T1000 (cell line): ENCODE results near the gene THUMPD3.

Source experiments
- DNase-seq: peaks from one replicate; lab custom pipeline; 2025; ENCODE audit warnings: mixed read lengths; lab: John Stamatoyannopoulos, UW

THUMPD3 gene

GRCh38 chr3:9362731-9363530 lies at the start of gene THUMPD3:
THUMPD3 (plus strand) TSS chr3:9363054; CDS start chr3:9365069, 2,015 bp downstream.
- peak; percentile 80 for DNase-seq

DNA sequence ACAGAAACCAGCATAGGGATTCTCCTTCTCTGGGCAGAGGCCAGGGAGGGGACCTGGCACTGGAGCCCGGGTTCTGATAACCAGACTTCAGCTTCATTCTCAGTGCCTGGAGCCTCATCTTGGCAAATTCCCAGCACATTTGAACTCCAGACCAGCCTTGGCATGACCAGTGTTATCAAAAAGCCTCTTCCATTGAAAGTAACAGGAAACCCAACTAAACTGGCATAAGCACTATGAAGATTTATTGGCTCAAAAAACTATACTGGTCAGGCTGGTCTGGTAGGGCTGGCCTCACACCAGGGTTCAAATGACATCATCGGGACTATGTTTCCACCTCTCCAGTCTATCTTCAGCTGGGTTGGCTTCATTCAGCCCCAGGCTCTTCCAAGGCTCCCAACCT lies 48.1 kb upstream of the THUMPD3 start:
- no peak for DNase-seq

DNA sequence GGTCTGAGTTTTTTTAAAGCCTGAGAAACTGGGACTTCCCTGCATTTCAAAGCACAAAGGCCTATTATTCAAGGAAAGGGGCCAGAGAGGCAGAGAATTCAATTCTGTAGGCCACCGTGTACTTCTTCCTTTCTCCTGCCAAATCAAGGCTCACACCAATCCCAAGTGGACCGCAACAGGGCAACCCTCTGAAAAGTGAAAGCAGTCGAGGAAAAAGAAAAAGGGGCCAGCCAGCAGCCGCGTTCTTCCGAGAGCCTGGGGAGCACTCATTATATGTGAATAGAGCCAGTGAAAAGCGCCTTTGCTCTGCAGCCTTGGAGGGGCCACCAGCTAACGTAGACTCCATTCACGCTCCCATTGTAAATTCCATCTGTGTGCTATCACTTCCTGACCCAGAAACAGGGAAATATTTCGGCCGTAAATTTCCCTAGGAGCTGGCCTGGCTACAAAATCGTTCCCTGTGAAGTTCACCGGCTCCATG lies 45.9 kb upstream of the THUMPD3 start:
- no peak for DNase-seq

DNA sequence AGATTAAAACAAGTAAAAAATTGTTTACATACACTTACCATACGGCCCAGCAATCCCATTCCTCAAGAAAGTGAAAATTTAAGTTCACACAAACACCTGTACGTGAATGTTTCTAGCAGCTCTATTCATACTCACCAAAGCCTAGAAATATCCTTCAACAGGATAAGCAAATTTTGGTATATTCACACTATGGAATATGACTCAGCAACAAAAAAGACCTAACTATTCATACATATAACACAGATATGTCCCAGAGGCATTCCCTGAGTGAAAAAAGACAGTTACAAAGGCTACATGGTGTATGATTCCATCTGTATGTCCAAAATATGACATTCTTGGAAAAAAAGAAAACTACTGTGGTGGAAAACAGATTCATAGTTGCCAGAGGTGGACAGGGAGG lies 40.1 kb upstream of the THUMPD3 start:
- no peak for DNase-seq

DNA sequence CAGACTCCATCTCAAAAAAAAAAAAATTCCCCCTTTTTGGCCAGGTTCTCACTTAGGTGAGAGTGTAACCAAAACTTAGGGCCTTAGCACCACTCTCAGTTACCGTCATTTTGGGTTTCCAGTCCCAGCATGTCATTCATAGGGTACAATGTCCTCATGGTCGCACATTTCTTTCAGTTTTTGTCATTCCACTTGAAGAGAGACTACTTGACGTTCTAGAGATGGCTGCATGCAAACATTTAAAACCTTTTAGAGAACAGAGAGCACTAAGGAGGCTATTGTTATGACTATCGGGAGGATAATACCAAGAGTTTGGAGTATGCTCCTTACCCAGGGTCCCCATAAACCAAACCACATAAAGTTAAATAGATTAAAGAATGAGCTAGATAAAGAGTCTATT lies 37.9 kb upstream of the THUMPD3 start:
- DNase-seq = no peak

- no peak for DNase-seq
Observed at GRCh38 chr3:9327578-9327977, 35.3 kb upstream of the THUMPD3 start.

- DNase-seq = no peak
Observed at GRCh38 chr3:9330166-9330703, 32.6 kb upstream of the THUMPD3 start.

GRCh38 chr3:9331171-9331570 lies 31.7 kb upstream of the THUMPD3 start:
- no peak for DNase-seq

GRCh38 chr3:9332250-9333030 lies 30.4 kb upstream of the THUMPD3 start:
- no peak for DNase-seq

DNA sequence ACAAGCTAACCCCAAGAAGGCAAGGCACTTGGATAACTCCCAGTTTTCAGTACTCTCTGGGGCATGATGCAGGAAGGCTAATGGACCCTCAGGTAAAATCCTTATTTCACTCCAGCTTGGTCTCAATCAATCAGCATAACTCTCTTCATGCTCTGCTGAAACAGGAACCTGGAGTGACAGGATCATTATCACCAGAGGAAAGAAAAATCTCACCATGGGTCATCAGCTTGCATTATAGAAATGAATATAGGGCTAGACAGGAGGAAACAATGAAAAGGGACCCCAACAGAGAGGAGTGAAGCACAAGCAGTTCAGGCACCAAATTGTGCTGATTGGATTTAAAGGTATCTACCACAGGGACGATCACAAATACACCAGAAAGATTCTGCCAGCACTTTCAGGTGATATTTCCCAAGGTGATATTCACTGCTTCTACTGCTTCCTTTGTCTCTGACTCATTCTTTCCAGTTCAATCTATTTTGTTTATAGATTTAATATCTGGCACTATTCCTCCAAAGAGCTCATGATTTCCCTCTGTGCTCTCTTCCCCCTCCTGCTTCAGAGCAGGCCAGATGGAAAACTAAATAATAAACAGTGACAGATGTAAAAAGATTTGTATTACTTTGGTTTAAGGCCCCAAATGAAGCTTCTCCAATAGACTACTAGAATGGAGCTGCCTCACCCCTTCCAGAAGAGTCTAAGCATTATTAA lies 22.9 kb upstream of the THUMPD3 start:
- DNase-seq = no peak

GRCh38 chr3:9340472-9340902 lies 22.4 kb upstream of the THUMPD3 start:
- DNase-seq = peak; percentile 12

DNA sequence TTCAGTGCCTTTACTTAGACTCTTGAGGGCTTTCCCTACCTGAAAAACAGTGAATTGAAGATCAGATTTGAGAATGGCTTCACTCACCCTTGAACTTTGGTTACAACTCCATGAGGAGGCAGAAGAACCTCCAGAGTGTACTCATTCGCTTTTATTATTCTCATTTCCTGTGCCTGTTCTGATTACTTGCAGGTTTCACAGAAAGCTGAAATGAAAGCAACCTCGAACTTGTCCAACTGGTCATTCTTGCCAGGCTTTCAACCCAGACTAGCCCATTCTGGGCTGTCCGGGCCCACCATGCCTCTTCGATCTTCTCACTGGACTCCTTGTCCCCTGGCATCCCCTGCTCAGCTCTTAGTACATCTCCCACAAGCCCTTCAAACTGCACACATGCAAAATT lies 20.2 kb upstream of the THUMPD3 start:
- DNase-seq = no peak

DNA sequence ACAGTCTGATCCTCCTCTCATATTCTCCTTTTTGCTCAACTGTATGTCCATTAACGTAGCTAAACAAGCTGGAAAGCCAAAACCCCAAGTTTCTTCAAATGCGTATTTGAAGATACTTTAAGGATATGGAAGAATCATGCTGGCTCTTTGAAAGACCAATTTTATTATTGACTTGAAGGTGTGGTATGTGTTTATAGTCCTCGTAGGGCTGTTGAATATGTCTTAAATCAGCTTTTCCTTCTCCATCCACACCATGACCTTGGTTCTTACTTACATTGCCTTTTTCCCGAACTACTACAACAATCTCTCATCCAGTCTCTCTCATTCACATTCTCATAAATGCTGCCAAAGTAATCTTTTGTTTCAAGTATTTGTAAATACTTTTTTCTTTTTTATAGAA lies 19.7 kb upstream of the THUMPD3 start:
- DNase-seq = no peak

- DNase-seq = no peak
Observed at GRCh38 chr3:9345041-9345440, 17.8 kb upstream of the THUMPD3 start.

GRCh38 chr3:9346141-9346540 lies 16.7 kb upstream of the THUMPD3 start:
- DNase-seq = no peak

GRCh38 chr3:9347081-9347480 lies 15.8 kb upstream of the THUMPD3 start:
- DNase-seq = no peak

- no peak for DNase-seq
Observed at GRCh38 chr3:9347887-9348286, 15.0 kb upstream of the THUMPD3 start.

- peak; percentile 18 for DNase-seq
Observed at GRCh38 chr3:9349321-9350117, 13.3 kb upstream of the THUMPD3 start.

GRCh38 chr3:9351709-9352126 lies 11.1 kb upstream of the THUMPD3 start:
- no peak for DNase-seq

DNA sequence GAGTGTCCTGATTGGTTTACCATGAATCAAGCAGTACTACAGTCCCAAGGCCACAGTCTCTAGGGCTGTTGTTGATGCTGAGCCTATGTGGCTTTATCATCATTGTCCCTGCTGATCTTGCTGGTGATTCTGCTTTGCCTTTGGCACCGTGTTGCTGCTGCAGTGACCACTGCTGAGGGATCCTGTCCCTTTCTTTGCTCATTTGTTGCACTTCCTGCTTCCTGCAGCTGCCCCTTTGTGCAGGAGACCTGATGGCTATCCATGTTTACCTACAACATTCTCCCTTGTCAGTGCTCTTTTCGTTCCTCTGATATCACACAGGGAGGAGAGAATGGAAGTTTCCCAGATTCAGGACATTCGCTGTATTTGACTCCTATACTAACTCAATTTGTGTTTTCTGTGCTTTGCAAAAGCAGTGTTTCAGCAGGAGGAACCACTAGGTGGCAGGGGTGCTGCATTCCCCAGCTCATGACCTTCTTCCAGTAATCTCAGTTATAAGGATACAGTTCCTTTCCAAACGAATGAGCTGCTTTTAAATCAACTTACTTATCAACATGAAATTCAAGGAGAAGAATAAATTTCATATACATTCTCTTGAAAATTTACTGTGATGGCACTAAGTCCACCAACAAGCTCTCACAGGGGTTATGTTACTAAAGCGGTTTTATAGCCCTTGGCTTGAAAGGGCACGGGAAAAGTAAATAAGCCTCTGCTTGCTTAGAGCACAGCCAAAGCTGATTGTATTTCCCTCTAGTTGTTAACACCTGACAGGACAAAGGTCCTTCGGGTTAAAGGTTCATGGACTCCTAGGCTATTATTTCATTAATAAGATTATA lies 9.7 kb upstream of the THUMPD3 start:
- DNase-seq = peak; percentile 19
